DMS114 treated with DMSO at 0.1 percent for 48 hours (cell line): ENCODE data around the gene COPE.
"Not testable (repeated sequence)": the region's sequence is repeated elsewhere in the genome, so short reads cannot be mapped to it uniquely, and the experiment has no call there.

ENCODE experiments used
- DNase-seq: peaks from one replicate; lab custom pipeline; 2025; ENCODE audit not compliant: unreplicated experiment; lab: John Stamatoyannopoulos, UW

Gene COPE

DNA sequence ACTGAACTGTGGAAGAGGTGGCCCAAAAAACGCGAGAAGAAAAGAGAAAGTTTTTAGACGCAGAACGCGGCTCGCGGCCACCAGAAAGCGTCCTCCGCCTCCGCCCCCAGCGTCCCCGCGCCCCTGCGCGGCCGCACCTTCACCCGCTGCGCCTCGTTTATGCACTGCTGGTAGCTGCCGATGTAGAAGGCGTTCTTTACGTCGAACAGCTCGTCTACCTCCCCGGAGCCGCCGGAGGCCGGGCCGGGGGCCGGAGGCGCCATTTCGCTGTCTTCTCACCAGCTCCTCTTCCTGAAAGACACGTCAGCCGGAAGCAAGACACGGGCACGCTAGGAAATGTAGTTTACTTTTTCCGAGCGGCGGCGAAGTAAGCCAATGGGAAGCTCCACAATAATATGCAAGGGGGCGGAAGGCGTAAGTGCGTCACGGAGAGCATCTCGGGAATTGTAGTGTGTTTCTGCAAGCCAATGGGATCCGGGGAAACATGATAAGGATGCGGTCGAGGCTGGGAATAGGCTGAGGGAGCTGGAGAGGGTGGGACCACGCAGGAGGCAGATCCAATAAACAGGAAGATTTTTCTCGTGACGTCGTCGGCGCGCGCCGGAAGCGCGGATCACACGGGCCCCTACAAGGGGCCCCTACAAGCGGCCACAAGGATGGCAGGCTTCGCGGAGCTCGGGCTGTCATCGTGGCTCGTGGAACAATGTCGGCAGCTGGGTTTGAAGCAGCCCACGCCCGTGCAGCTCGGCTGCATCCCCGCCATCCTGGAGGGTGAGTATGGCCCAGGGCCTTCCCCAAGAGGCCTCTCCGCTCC lies at the start of gene COPE, which contains the start of gene DDX49:
COPE (minus strand) TSS at position 302 of the 814 bp plus-strand sequence; CDS start at position 263, 39 bp downstream.
DDX49 (plus strand) TSS at position 630 of the 814 bp plus-strand sequence; CDS start at position 657, 27 bp downstream.
- DNase-seq: peak; percentile 100

DNA sequence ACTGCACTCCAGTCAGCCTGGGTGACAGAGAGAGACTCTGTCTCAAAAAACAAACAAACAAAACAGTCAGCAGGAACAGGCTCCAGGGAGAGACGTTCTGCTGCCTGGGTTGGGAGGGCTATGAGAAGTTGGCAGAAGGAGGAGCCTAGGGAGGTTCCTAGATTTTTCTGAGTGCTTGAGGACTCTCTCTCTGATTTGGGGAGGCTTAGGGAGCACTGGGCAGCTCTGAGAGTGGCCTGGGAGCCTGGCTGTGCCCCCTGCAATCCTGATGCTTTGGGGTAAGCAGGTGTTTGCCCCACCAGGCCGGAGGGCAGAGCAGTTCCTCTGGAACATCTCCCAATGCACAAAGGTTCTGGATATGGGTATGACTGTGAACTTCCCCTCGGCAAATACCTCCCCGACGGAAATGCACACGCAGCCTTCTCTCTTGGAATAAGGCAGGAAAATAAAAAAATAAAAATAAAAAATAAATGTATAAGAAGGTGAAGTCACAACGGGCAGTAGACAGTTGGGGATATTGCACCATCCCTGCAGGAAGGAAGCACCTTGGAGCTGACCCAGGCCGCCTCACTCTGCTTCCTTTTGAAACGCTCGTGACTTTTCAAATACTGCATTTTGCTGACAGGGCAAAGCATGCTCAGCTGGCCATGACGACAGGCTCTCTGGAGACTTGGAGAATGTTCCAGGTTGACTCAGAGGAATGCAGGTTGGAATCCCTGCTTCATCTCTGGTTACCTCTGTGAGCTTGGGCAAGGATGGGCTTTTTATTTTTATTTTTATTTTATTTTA lies 48.4 kb upstream of the COPE start:
- no peak for DNase-seq

DNA sequence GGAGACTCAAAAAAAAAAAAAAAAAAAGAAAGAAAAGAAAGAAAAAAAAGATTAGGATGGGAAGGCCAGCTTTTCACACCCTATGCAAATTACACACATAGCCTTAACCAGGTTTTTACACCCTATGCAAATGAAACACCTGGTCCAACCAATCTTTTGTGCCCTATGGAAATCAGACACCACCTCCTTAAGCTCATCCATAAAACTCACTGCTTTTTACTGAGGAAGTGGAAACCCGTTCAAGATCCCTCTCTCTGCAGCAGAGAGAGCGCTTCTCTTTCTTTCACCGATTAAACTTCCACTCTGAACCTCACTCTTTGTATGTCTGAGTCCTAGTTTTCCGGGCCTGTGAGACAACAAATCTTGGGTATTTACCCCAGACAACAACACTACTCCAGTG lies 47.1 kb upstream of the COPE start:
- DNase-seq: no peak

DNA sequence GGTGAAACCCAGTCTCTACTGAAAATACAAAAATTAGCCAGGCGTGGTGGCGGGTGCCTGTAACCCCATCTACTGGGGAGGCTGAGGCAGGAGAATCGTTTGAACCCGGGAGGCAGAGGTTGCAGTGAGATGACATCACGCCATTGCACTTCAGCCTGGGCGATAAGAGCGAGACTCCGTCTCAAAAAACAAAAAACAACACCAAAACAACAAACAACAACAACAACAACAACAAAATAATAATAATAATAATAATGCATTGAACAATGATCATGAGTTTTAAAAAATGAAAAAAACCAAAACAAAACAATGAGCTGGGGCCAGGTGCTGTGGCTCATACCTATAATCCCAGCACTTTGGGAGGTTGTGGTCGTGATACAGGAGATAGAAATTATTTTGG lies 44.9 kb upstream of the COPE start:
- DNase-seq: no peak

DNA sequence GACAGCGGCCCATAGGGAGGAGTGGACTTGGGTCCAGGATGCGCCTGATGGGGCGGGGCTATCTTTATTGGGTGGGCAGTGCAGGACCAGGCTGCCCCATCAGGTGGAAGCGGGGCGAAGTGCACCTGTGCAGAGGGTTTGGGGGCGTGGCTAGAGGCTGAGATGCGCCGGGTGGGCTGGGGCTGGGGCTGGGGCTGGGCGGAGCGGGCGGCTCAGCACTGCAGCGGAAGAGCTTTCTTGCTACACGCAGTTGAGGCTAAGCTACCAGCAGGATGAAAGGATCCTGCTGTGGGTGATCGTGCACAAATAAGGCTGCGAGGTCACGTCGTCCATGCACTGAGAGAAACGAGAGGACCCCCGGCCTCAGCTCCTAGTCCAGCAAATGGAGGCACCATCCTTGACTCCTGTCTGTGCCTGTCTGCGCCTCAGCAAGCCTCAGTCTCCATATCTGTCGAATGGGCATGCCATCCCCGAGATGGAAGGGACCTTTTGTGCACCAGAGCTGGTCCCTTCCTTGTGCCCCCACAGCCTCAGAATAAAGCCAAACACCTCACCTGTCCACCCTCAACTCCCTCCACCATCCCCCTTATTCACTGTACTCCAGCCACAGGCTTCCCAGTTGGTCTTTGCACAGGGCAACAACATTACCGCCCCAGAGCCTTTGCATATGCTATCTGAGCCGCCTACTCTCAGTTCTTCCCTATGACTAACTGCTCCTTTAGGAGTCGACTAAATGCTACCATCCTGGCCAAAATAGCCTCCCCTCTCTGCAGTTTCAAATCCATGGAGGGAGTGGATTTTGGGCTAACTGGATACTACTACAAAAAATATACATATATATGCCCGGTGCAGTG lies 42.8 kb upstream of the COPE start:
- no peak for DNase-seq

DNA sequence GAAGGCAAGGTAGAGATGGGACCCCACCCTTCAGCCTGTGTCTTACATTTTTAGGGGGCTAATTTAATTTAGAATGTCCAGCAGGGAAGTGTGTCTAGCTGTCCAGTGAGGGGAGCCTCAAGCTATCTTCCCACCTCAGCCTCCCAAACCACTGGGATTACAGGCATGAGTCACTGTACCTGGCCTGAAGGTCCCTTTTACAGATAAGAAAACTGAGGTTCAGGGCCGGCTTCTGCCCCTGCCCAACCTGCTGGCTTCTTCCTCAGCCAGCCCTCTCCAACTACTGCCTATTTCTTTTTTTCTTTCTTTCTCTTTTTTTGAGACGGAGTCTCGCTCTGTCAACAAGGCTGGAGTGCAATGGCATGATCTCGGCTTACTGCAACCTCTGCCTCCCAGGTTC lies 41.2 kb upstream of the COPE start:
- no peak for DNase-seq

DNA sequence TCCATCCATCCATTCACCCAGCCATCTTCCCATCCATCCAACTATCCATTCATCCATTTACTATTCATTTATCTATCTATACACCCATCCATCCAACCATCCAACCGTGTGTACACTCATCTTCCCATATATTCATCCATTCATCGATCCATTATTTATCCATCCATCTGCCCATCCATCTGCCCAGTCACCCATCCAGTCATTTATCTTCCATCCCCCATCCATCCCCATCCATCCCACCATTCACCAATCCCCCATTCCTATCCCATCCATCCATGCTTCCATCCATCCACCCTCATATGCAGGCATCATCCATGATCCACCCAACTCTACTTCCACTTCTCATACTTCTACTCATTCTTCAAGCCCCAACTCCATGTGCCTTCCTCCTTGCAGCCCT lies 35.9 kb upstream of the COPE start:
- no peak for DNase-seq

DNA sequence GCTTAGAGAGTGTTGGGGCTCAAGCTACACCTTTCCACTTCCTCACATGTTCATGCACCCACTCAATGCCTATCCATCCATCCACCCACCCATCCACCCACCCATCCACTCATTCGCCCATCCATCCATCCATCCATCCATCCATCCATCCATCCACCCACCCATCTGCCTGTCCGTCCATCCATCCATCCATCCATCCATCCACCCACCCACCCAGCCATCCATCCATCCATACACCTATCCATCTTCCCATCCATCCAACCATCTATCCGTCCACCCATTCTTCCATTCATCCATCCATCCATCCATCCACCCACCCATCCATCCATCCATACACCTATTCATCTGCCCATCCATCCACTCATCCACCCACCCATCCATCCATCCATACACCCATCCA lies 34.9 kb upstream of the COPE start:
- DNase-seq: no peak

DNA sequence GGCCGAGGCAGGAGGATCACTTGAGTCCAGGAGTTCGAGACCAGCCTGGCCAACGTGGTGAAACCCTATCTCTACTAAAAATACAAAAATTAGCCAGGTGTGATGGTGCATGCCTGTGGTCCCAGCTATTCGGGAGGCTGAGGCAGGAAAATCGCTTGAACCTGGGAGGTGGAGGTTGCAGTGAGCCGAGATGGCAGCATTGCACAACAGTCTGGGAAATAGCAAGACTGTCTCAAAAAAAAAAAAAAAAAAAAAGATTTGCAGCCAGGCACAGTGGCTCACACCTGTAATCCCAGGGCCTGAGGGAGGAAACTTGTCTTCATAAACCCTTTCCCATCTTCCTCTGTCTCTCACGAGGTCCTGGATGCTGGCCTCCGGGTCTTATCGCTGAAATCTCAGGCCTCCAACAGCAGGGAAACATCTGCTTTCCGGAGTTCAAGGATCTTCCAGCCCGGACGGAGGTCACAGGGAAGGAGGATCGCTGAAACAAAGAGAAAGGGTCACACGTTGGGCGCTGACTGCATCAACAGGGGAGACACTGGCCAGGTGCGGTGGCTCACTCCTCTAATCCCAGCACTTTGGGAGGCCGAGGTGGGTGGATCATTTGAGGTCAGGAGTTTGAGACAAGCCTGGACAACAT lies 33.3 kb upstream of the COPE start:
- not testable (repeated sequence) for DNase-seq

DNA sequence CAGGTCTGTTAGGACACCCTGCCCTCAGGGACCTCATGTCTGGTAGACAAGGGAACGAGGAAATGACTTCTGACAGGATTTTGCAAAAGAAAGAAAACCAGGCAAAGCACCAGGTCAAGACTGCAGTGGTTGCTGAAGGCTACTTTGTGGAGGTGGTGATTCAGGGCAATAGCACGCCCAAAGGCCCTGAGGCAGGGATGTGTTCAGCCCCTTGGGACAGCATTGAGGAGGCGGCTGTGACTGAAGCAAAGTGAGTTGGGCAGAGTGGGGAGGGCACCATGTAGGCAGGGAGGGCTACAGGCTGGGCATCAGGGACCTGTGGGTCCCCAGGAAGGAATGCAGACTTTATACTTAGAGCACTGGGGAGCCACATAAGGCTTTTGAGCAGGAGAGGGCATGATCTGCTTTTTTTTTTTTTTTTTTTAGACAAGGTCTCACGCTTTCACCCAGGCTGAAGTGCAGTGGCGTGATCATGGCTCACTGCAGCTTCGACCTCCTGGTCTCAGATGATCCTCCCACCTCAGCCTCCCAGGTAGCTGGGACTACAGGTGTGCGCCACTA lies 32.6 kb upstream of the COPE start:
- no peak for DNase-seq

DNA sequence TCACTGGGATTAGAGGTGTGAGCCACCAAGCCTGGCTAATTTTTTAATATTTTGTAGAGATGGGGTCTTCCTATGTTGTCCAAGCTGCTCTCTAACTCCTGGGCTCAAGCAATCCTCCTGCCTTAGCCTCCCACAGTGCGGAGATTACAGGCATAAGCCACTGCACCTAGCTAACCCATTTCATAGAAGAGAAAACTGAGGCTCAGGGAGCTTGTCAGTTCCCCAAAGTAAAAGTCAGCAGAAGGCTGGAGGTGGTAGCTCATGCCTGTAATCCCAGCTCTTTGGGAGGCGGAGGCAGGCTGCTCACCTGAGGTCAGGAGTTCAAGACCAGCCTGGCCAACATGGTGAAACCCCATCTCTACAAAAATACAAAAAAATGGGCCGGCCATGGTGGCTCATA lies 30.7 kb upstream of the COPE start:
- no peak for DNase-seq

DNA sequence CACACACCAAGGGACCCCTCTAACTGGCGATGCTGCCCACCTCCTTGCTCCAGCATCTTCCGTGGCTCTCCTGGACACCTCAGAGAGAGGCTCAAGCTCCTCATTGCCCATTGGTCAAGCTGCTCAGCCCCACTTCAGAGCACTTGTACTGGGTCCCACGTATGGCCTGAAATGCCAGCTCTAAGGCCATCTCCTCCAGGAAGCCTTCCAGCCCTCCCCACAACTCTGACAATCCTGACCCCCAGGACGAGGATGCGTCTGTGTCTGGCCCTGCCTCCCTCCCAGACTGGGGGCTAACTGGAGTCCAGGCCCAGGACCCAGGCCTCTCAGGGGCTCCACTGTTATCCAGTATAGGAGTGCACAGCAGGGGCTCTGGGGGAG lies 29.8 kb upstream of the COPE start:
- DNase-seq: no peak

DNA sequence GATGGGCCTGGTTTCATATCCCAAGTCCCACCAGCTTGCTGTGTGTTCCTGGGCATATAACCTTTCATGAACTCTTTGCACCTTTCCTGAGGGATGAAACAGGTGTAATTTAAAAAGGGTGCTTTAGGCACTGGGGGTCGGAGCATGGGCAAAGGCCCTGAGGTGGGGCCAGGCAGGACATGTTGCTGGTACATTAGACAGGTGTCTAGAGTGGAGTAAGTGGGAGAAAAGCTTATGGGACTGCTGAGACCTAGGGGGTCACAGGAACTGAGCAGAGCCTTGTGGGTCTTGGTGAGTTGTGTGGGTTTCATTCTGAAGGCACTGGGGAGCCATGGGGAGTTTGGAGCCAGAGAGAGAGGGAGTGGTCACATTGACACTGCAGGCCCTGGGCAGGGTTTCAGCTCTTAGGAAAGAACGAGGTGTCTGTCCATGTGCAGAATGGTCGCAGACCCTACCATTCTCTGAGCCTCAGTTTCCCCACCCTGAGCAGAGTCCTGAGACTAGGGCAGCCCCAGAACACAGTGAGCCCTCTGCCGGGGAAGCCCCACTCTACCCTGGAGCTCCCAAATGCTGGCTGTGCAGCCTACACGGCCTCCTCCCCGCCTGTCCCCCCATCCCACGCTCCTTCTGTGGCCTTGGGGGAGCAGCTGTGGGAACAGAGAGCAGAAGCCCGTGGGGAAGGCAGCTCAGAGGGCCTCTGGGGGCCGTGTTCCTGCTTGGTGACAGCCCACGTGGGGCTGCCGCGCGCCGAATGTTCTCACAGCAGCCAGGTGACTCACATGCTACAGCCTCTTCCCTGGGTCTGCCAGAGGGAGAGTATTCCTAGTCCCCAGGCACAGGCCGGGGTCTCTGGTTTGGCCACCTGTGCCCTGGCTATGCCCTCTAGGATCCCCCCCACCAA lies 29.1 kb upstream of the COPE start:
- DNase-seq: no peak

DNA sequence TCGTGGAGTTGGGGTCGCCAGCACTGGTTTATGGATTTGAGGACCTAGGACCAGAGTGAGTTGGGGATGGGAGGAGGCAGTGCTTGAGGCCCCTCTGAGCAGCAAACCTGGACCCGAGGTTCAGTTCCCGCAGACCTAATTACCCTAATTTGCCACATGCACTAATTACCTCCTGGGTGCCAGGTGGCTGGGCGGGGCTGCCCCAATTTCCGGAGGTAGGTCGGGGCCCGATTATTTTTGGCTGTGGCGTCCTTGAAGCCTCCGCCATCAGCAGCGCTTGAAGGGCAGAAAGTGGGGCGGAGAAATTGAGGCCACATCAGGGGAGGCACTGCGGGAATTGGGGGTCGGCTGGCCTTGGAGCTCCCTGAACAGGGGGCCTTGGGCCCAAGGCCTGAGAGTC lies 27.7 kb upstream of the COPE start:
- DNase-seq: no peak

DNA sequence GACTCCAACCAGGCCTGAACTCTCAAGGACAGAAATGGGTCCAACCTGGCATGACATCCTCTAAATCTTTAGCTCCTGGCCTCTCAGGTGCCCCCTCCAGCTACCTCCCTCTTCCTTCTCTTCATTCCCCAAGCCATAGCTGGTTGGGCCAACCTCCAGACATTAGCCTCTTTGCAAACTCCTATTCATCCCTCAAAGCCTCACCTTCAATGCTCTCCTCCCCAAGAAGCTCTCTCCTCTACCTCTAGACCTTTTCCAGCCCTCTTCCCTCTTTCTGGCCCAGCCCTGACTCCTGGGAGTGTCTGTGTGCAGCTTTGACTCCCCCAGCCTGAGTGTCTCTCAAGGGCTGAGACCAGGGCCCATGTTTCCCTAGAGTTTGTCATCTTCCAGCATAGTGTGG lies 27.1 kb upstream of the COPE start:
- no peak for DNase-seq

DNA sequence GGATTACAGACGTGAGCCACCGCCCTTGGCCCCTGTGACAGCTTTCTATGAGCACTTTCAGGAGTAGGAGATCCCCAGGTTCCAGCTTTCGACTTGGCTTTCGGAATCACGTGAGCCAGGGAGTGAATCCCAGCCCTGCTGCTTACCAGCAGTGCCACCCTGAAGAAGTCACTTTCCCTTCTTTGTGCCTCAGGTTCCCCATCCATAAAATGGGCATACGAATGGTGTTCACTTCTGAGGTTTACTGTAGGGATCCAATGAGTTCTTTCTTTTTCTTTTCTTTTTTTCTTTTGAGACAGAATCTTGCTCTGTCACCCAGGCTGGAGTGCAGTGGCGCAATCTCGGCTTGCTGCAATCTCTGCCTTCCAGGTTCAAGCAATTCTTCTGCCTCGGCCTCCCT lies 26.1 kb upstream of the COPE start:
- no peak for DNase-seq

DNA sequence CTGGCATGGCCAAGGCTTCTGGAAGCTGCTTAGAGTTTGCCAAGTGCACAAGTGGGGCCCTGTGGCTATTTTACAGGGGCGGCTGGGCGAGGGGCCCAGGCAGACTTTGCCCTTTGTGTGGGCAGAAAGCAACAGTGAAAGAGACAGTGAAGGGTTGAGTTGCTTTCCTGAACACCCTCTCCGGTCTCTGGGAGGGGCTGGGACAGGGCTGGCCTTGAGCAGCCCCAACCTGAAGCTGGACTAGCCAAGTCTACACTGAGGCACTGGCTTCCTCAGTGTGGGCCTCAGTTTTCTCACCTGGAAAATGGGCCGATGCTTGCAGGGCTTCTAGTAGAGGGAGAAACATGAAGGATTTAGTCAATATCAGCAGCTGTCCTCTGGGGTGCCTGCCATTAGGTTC lies 24.3 kb upstream of the COPE start:
- DNase-seq: no peak

DNA sequence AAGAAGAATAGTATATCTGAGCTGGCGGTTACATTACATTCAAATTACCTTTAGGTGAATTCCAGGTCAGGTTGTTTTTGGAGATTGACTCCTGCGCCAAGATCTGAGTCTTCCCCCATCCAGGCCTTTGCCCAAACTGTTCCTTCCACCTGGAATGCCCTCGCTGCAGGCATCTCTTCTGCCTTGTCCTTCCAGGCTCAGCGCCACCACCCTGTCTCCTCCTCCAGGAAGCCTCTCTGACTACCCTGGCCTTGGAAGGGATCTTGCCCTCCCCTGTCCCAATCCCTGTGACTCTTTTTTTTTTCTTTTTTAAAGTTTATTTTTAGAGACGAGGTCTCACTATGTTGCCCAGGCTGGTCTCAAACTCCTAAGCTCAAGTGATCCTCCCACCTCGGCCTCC lies 23.5 kb upstream of the COPE start:
- DNase-seq: no peak

DNA sequence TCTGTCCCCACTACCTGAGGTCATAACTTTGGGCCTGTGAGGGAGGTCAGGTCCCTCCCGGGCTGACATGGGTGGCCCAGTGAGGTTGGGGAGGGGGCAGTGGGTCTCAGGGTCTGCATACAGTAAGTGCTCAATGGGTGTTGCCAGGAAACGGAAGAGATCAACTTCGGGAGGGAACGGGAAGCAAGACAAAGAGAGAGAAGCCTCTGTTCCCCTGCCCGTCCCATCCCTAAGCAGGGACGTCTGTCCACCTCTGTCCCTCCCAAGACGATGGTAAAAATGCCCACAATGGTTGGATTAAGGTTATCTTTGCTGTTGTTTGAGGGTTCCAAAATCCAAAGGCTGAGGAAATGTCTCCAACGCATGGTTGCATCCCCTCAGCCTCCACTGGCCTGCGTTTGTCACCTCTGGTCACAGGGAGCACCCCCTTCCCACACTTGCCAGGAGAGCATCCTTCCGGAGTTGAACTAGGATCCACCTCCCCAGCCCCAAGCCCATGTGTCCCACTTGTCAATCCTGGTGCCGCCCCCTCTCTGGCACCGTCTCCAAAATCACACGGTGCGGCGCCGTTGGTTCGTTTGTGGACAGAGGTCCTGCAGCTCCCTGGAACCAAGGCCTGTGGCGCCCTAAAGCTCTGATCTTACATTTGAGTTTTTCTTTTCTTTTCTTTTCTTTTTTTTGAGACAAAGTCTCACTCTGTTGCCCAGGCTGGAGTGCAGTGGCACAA lies 22.6 kb upstream of the COPE start:
- DNase-seq: no peak
